Measurements from ENCODE around the gene NDUFB10. TPM values are rescaled to one million over a fixed set of nuclear protein-coding genes. Genes with fewer than 3 reads are reported as not detected.
A peak's percentile ranks its signal among the peaks of the same experiment; 100 is the strongest.

NDUFB10 gene
- total RNA-seq, 4 donors from 2014 or later: 137 to 496 (median 250) TPM

DNA sequence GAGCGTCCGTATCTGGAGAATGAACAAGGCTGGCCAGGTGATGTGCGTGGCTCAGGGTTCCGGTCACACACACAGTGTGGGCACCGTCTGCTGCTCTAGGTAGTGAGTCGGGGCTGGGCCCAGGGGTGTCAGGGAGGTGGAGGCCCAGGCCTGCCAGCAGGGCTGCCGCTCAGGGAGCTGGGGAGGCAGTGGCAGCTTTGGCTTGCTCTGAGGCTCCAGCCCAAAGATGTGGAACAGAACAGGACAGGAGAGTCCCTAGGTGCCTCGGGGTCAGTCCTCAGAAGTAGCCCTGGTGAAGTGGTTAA is 16.8 kb downstream of the NDUFB10 start:
- peaks cover 7 to 38% (median 34%) of the 10 kb centered on the region in 4 donors for H3K4me1 ChIP-seq
- intact Hi-C loops (cut with DNase I; ENCODE audit: low total_unique reads): no loop called here
- WGBS, 2 donors (ENCODE audit: low coverage in 1 of 2): 94% methylated on average over 8 of the region's 8 CpGs; no CpG with 5 or more reads in 1 of the 2 donors
- no peaks in the 10 kb centered on the region for H3K9me3 ChIP-seq
- H3K27me3 ChIP-seq: peaks cover 34% of the 10 kb centered on the region
- peaks cover 0 to 12% (median 7%) of the 10 kb centered on the region in 4 donors for H3K36me3 ChIP-seq
- no peak overlapping the region for H3K27ac ChIP-seq
- in situ Hi-C loops (cut with MboI; ENCODE audit: low pct_ligation_motif_present in 1 of 4, low pct_unique_long_range_greater_than_20kb in 1 of 4, low sequenced_read_pairs in 3 of 4): no loop called here
- H3K4me3 ChIP-seq: no peak overlapping the region
- TF ChIP-seq POLR2A (IDR thresholded peaks at IDR 0.05) (no peak), POLR2AphosphoS5 (IDR thresholded peaks at IDR 0.05) (no peak), EP300 (IDR thresholded peaks at IDR 0.05; ENCODE audit: low read depth) (no peak)
- TF ChIP-seq, protein P1, sequence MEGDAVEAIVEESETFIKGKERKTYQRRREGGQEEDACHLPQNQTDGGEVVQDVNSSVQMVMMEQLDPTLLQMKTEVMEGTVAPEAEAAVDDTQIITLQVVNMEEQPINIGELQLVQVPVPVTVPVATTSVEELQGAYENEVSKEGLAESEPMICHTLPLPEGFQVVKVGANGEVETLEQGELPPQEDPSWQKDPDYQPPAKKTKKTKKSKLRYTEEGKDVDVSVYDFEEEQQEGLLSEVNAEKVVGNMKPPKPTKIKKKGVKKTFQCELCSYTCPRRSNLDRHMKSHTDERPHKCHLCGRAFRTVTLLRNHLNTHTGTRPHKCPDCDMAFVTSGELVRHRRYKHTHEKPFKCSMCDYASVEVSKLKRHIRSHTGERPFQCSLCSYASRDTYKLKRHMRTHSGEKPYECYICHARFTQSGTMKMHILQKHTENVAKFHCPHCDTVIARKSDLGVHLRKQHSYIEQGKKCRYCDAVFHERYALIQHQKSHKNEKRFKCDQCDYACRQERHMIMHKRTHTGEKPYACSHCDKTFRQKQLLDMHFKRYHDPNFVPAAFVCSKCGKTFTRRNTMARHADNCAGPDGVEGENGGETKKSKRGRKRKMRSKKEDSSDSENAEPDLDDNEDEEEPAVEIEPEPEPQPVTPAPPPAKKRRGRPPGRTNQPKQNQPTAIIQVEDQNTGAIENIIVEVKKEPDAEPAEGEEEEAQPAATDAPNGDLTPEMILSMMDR (IDR thresholded peaks at IDR 0.05): no peak
- DNase-seq: no peak

- no peak for DNase-seq
- Histone ChIP-seq H3K27ac (no peak overlapping the region), H3K27me3 (peaks cover 44% of the 10 kb centered on the region), H3K4me1 (peaks cover 7 to 44% (median 37%) of the 10 kb centered on the region in 4 donors), H3K9me3 (no peaks in the 10 kb centered on the region), H3K4me3 (no peak overlapping the region), H3K36me3 (peaks cover 0 to 12% (median 7%) of the 10 kb centered on the region in 4 donors)
- intact Hi-C loops (cut with DNase I; ENCODE audit: low total_unique reads) (no loop called here), in situ Hi-C loops (cut with MboI; ENCODE audit: low pct_ligation_motif_present in 1 of 4, low pct_unique_long_range_greater_than_20kb in 1 of 4, low sequenced_read_pairs in 3 of 4) (no loop called here)
- no peak for TF ChIP-seq POLR2AphosphoS5 (IDR thresholded peaks at IDR 0.05)
- no peak for TF ChIP-seq POLR2A (IDR thresholded peaks at IDR 0.05)
- TF ChIP-seq EP300 (IDR thresholded peaks at IDR 0.05; ENCODE audit: low read depth): no peak
- TF ChIP-seq, protein P1 (IDR thresholded peaks at IDR 0.05): no peak
- WGBS, 2 donors (ENCODE audit: low coverage in 1 of 2): 92% methylated on average over 29 of the region's 33 CpGs; no CpG with 5 or more reads in 1 of the 2 donors
These were observed 17.9 kb downstream of the NDUFB10 start for GRCh38 chr16:1976951-1977874.

DNA sequence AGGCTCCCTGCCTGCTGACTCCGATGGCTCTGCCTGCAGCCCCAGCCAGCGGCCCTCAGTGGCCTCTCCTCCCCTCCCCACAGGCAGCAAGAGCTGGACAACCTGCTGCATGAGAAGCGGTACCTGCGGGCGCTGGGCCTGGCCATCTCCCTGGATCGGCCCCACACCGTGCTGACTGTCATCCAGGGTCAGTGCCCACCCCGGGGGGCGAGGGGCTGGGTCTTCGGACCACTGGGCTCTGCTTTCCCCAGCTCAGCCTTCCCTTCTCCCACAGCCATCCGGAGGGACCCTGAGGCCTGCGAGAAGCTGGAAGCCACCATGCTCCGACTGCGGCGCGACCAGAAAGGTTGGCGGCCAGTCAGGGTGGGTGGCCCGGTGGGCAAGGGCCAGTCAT is 18.5 kb downstream of the NDUFB10 start:
- Histone ChIP-seq H3K27me3 (peaks cover 44% of the 10 kb centered on the region), H3K27ac (no peak overlapping the region), H3K9me3 (no peaks in the 10 kb centered on the region), H3K4me3 (no peak overlapping the region), H3K36me3 (peaks cover 0 to 12% (median 7%) of the 10 kb centered on the region in 4 donors), H3K4me1 (peaks cover 4 to 45% (median 38%) of the 10 kb centered on the region in 4 donors)
- intact Hi-C loops (cut with DNase I; ENCODE audit: low total_unique reads) (no loop called here), in situ Hi-C loops (cut with MboI; ENCODE audit: low pct_ligation_motif_present in 1 of 4, low pct_unique_long_range_greater_than_20kb in 1 of 4, low sequenced_read_pairs in 3 of 4) (no loop called here)
- 89% methylated on average over 13 of the region's 18 CpGs; no CpG with 5 or more reads in 1 of the 2 donors for WGBS, 2 donors (ENCODE audit: low coverage in 1 of 2)
- TF ChIP-seq, protein P1 (IDR thresholded peaks at IDR 0.05): no peak
- TF ChIP-seq POLR2A (IDR thresholded peaks at IDR 0.05): no peak
- no peak for TF ChIP-seq POLR2AphosphoS5 (IDR thresholded peaks at IDR 0.05)
- TF ChIP-seq EP300 (IDR thresholded peaks at IDR 0.05; ENCODE audit: low read depth): no peak
- no peak for DNase-seq

DNA sequence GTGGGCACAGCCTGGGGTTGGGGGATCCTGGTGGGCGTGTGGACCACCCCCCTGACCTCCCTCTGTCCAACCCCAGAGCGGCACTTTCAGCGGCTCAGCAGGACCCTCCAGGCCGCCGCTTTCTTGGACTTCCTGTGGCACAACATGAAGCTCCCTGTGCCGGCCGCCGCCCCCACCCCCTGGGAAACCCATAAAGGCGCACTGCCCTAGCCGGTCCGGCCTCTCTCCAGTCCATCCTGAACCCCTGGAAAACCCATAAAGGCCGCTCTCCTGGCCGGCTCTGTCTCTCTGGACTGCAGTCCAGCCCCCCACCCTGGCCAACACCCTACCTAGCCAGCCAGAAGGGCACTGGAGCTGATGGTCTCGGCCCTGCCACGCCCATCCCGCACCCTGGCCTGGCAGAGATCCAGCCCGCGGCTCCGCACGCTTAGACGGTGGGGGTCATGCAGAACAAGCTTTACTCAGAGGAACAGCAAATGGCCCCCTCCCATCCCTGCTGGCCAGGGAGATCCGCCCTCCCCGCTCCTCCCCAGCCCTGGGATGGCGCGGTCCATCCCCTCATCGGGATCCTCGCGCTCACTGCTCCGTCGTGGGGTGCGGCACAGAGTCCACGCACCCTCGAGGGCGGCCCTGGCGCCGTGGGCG is 19.3 kb downstream of the NDUFB10 start:
- Histone ChIP-seq H3K27me3 (peaks cover 44% of the 10 kb centered on the region), H3K4me3 (peak overlapping the region in 3 of 4 donors; percentile 36 to 47 (median 39)), H3K4me1 (peaks cover 7 to 45% (median 40%) of the 10 kb centered on the region in 4 donors), H3K36me3 (peaks cover 0 to 12% (median 7%) of the 10 kb centered on the region in 4 donors), H3K27ac (peak overlapping the region; percentile 91 to 95 (median 93)), H3K9me3 (no peaks in the 10 kb centered on the region)
- in situ Hi-C loops (cut with MboI; ENCODE audit: low pct_ligation_motif_present in 1 of 4, low pct_unique_long_range_greater_than_20kb in 1 of 4, low sequenced_read_pairs in 3 of 4) (no loop called here), intact Hi-C loops (cut with DNase I; ENCODE audit: low total_unique reads) (no loop called here)
- DNase-seq: no peak
- 67% methylated on average over 35 of the region's 37 CpGs; no CpG with 5 or more reads in 1 of the 2 donors for WGBS, 2 donors (ENCODE audit: low coverage in 1 of 2)
- TF ChIP-seq, protein P1 (IDR thresholded peaks at IDR 0.05): no peak
- TF ChIP-seq POLR2AphosphoS5 (IDR thresholded peaks at IDR 0.05): no peak
- no peak for TF ChIP-seq EP300 (IDR thresholded peaks at IDR 0.05; ENCODE audit: low read depth)
